GM19328 (cell line): ENCODE results near the gene AUTS2.

Experiments used
- ATAC-seq: cut with Tn5 transposase; IDR thresholded peaks from one replicate; pipeline ENCODE4 v1.9.1; 2021; ENCODE audit warnings: mild to moderate bottlenecking, moderate library complexity; ENCODE audit not compliant: unreplicated experiment

Gene AUTS2

DNA sequence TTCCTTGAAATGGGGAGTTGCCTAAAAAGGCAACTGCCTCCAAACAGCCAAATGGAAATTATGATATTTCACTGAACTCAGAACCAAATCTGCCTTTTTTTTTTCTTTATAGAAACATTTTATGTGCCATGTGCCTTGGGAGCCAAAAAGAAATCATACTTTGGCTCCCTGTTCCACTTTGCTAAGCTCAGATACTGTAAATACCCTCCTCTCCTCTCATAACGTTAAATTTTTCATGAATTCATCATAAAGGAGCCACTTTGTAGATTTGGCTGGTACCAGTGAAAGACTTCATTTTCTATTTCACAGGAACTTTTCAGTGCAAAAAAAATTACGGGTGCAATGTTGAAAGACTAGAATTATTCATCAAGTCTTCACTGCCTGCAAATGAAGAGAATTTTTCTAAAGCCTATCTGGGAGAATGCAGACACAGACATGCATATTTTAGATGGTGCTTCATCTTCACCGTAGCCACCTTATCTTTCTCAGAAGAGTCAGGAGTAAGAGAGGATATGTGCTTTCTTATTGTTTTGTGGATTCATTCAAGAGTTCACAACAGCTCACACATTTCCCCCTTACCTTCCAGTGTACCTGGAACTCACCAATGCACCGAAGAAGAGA, 791.4 kb downstream of the AUTS2 start:
- no peak for ATAC-seq

DNA sequence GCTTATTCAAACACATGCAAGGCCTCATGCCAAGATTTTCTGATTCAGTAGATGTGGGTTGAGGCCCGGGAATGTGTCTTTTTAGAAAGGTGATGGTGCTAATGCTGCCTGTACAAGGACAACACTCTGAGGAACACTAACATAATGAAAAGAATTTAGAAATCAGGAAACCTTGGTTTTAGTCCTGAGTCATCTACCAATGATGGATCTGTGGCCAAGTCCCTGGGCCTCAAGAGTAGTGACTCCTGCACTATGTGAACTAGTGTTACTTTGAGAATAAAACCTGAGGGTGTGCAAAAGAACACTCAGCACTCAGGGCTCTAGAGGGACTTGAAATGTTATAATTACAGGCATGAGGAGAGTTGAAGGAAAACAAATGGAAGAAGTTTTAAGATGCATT, 792.0 kb downstream of the AUTS2 start:
- no peak for ATAC-seq

DNA sequence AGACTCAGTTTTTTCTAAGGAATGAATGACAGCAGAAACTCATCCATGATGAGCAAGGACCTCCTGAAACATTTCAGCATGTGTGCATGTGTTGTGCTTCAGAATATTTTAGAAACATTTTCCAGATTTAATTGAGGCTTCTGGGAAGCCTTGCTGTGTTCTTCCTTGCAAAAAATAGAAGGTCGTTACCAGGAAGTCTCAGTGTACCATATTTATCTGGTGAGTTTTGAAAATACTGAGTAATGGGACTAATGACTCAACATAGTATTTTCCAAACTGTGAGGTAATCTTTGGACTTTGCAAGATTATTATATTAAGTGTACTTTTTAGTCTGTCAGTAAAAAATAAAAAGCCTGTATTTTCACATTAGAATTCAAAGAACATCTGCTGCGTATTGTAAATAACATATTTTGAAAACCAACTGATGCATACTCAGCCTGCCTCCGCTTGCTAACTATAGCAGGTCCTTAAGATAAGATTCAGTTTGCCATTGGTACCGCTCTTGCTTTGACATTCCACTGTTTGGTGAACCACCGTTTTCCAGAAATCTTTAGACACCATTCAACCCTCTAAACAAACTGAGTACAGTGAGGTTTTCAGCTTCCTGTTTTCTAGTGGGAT, 794.1 kb downstream of the AUTS2 start:
- no peak for ATAC-seq

DNA sequence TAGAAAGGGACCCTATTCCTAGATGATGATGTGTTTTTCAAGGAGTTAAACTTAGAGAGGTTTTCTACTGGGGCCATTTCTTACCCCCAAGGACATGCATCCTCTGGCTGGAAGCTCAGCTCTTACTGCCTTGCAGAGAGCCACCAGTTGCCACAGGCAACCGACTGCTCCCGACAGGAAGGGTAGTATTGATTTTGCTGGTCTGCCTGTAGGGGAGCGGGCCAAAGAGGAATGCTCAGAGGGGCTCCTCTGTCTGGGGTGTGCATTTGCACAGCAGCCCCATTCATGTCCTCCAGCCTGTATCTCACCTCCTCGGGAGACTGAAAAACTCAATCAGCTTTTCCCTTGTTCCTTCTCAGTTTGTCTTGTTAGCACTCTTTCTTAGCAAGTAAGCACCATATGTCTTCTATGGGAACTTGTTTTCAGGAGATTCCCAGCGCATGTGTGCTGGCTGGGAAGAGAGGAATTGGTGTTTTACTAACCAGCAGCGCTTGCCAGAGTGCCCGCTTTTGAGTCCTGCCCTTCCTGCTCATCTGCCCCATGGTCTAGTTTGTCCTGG, 794.7 kb downstream of the AUTS2 start:
- ATAC-seq: no peak

DNA sequence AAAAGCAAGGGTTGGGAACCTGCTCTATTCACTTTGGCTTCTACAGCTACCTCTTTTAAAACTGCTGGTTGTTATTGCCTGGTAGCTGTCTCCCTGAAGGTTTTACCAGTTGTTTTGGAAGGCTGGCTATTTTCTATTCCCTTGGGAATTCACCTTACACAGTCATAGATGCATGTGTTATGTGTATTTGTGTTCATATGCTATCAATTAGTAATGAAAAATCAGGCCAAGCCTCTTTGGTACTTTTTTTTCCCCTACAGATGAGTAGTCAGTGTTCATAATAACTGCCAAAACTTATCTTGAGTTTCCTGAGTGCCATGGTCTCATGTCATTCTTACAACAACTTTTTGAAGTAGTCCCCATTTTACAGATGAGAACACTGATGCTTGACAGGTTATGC, 795.7 kb downstream of the AUTS2 start:
- no peak for ATAC-seq

DNA sequence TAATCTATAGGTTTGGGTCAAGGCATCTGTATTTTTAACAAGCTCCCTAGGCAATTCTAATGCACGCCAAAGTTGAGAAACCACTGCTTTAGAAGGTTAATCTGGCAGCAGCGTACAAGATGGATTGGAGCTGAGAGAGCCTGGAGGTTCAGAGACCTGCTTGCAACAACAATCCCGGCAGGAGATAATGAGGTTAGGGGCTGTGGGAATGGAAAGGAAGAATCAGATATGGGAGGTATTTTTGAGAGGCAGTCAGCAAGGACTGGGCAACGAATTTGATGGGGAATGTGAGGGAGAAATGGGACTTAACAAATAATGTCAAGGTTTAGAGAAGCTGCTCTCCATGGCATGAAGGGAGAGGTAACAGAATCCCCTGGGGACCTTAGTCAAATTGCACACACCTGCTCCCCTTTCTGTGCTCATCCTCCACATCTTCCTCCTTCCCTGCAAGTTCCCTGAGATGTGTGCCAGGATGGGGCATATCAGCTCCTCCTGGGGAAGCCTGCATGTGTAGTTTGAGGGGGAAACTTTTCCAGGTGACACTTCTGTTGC, 802.6 kb downstream of the AUTS2 start:
- ATAC-seq: no peak

GRCh38 chr7:70402069-70402468, 803.8 kb downstream of the AUTS2 start:
- no peak for ATAC-seq

GRCh38 chr7:70405241-70405640, 807.0 kb downstream of the AUTS2 start:
- ATAC-seq: no peak

- ATAC-seq: no peak
Observed at GRCh38 chr7:70406186-70406949, 808.1 kb downstream of the AUTS2 start.

GRCh38 chr7:70406950-70407209, 808.6 kb downstream of the AUTS2 start:
- ATAC-seq: no peak

- ATAC-seq: no peak
Observed at GRCh38 chr7:70408477-70408876, 810.2 kb downstream of the AUTS2 start.

GRCh38 chr7:70408891-70409290, 810.6 kb downstream of the AUTS2 start:
- ATAC-seq: no peak

DNA sequence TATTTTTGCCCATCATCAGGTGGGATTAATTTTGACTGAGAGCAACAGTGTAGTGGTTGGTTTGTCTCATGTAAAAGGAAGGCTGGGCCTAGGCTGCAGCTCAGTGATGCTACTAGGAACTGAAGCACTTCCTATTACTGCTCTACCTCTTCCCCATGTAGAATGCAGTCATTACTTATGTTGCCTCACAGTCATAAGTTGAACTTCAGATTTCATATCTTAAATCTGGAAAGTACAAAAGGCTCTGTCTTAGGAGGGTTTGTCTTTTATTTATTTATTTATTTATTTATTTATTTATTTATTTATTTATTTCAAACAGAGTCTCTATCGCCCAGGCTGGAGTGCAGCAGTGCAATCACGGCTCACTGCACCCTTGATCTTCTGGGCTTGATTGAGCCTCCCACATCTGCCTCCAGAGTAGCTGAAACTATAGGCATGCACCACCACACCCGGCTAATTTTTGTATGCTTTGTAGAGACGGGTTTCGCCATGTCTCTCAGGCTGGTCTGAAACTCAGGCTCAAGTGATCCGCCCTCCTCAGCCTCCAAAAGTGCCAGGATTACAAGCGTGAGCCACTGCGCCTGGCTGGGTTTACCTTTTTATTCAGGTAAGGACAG, 812.0 kb downstream of the AUTS2 start:
- ATAC-seq: no peak

GRCh38 chr7:70414368-70414767, 816.1 kb downstream of the AUTS2 start:
- ATAC-seq: no peak

DNA sequence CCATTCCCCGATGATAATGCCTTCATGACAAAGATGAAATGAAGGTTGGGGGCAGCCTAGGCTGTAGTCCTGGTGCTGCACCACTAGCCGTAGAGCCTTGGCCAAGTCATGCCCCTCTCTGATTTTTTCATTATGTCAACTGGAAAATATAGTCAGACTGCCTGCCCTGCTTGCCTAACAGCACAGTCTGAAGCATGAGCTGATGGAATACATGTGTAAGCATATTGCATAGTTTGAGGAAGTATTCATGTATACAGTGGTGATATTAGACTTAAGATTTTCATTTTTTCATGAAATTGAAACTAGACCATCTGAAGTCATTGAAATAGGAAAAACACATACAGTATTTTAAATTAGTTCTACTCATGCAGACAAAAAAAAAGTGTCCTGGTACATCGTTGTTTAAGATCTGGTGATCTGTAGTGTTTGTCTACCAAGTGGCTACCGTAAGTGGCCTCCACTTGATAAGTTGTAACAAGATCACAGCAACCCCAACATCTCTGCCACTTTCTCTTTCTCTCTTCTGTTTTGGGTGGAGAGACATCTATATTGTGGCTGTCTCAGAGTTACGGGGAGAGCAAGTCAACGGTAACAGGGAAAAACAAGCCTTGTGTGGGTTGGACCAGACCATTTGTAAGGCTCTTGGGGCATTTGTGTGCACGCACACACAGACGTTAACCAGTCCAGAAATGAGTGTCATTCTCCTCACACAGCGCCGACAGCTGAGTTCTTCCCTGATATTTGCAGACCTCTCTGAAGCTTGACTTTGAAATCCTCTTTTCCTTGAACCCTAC, 817.1 kb downstream of the AUTS2 start:
- peak; percentile 64 for ATAC-seq

GRCh38 chr7:70416347-70416985, 818.2 kb downstream of the AUTS2 start:
- no peak for ATAC-seq

DNA sequence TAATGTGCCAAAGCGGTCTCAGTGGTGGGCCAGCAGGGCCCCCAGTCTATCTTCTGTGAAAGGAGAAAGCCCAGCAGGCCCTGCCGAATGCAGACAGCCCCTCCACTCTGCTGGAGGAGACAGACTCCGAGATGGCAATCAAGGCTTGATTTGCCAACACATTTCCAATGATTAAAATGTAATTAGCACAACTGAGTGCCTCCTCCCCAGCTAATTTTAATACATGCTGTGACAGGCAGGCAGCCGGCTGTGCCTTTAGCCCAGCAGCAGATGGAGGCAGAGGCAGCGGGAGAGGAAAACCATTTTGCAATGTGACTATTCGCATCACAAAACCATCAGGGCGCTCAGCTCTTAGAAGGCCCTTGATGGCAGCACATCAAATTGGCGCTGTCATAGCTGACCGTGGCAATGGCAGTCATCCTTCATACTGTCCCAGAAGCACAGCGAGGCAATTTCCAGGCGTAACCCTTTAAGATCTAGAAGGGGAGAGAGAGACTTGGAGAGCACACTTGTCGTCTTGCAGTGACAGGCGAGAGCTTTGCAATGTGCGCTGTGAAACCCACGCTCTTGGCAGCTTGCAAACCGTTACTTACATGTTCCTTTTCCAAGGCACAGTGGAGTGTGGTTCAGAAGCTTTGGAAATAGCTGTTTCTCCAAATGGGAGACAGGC, 818.8 kb downstream of the AUTS2 start:
- ATAC-seq: no peak

DNA sequence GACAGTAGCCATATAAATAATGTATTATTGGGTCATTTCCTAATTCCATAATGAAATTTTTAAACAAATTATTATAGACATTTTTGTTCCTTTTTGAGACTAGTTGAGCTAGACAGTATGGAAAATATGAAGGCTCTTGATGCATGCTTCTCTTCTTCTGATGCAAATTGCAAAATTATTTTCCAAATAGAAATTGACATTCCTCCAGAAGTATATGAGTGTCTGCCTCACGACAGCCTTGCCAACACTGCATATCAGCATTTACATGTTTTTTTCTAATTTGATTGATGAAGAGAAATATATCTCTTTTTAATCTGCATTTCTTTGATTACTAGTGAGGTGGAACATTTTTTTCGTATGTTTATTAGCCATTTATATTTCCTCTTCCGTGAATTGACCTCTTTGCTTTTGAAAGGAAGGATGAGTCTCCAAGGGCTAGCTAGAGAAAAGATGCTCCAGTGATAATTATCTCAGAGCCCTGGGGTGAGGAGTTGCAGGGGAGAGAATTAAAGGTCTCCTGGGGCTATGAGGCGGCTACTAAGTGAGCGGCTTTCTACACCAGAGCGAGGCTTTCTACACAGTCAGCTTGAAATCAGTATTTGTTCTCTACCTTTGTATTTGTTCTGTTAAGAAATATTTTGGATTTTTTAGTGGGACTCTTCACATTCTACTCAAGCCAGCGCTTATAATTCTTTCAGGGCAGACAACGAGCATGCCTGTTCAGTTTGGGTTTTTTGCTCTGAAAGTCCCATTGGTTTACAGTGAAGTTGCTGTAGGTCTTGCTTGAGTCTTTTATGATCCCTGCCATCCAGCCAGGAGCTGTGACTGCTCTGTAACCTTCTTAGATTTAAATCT, 821.5 kb downstream of the AUTS2 start:
- no peak for ATAC-seq

- no peak for ATAC-seq
Observed at GRCh38 chr7:70420381-70420662, 822.0 kb downstream of the AUTS2 start.
